ENCODE measurements around the gene TMEM116. TPM values are rescaled to one million over a fixed set of nuclear protein-coding genes. Genes with fewer than 3 reads are reported as not detected.

TMEM116 gene
- total and polyA plus RNA-seq, 10 of the 15 experiments (the other 5 are each of a cell fraction or from before 2014, with no cell fraction given) = 6.0 to 25.7 (median 8.5) TPM

DNA sequence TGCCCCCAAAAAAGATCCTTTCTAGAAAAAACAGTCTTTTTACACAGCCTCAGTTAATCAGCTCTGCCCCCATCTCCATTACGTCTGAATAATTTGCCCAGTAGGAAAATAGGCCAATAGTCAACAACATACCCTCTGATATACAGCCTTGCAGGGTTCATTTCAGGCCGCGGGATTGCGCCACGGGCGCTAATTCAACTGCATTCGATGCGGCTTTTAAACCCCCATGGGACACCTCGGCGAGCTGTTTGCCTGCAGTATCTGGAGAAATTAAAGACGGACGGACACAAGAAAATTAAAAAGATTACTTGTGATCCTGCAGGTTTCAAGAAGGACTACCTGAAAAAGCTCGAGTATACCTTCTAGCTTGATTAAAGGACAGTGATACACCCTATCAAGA lies 36.4 kb upstream of the TMEM116 start:
- Histone ChIP-seq H3K27ac (ENCODE audit: control insufficient read depth, insufficient read depth) (no peak overlapping the region), H2AFZ (ENCODE audit: control insufficient read depth, low read depth, low read length) (no peak overlapping the region), H3K79me2 (ENCODE audit: control insufficient read depth, insufficient read depth, low read length) (no peaks in the 10 kb centered on the region), H3K9ac (ENCODE audit: control insufficient read depth, insufficient read depth, low read length) (no peak overlapping the region), H3K27me3 (replicated peaks in 1 of 2; ENCODE audit: control insufficient read depth in 2 of 2, insufficient read depth in 2 of 2, low read length in 1 of 2) (no peaks in the 10 kb centered on the region), H3K9me3 (replicated peaks; ENCODE audit: control insufficient read depth, insufficient read depth, low read length) (no peaks in the 10 kb centered on the region), H3K4me3 (no peak overlapping the region), H4K20me1 (ENCODE audit: control insufficient read depth, insufficient read depth) (no peaks in the 10 kb centered on the region), H3K36me3 (ENCODE audit: control insufficient read depth in 2 of 2, insufficient read depth in 2 of 2, low read length in 1 of 2) (peaks cover 15 to 48% of the 10 kb centered on the region in 2 experiments), H3K4me1 (ENCODE audit: control insufficient read depth, insufficient read depth, low read length) (no peaks in the 10 kb centered on the region), H3K4me2 (ENCODE audit: control insufficient read depth, insufficient read depth) (no peak overlapping the region)
- ChIA-PET POLR2A (no interaction called here), CTCF (interaction anchor here (0.9 kb wide), 1 partner anchor 13 kb away, joined by 3 read pairs; no protein-coding TSS in a partner anchor), SMC1A (ENCODE audit: uncharacterized antibody, unreplicated experiment) (interaction anchor here (1.0 to 1.1 kb wide), 3 partner anchors 17 to 104 kb away, joined by 3 read pairs; no protein-coding TSS in a partner anchor), RAD21 (ENCODE audit: unreplicated experiment) (interaction anchor here (0.6 to 0.7 kb wide), 3 partner anchors 17 to 141 kb away, joined by 3 read pairs; no protein-coding TSS in a partner anchor)
- BruUV-seq (replicated peaks) = no TSS peak
- in situ Hi-C loops (cut with MboI) (no loop called here), intact Hi-C loops (cut with micrococcal nuclease; ENCODE audit: unreplicated experiment) (no loop called here)
- TF ChIP-seq POLR2AphosphoS2 (IDR thresholded peaks at IDR 0.05; ENCODE audit: low read depth, low read length) (no peak), SP1 (IDR thresholded peaks at IDR 0.05; ENCODE audit: low read depth, low read length) (no peak)
- FAIRE-seq (no peak), ATAC-seq (no peak), DNase-seq (ENCODE audit: low read depth, low spot score) (no peak)
- 97% methylated on average over 13 of the region's 13 CpGs for WGBS (ENCODE audit: insufficient coverage, insufficient replicate concordance, low lambda C conversion rate, missing lambda C conversion rate)

DNA sequence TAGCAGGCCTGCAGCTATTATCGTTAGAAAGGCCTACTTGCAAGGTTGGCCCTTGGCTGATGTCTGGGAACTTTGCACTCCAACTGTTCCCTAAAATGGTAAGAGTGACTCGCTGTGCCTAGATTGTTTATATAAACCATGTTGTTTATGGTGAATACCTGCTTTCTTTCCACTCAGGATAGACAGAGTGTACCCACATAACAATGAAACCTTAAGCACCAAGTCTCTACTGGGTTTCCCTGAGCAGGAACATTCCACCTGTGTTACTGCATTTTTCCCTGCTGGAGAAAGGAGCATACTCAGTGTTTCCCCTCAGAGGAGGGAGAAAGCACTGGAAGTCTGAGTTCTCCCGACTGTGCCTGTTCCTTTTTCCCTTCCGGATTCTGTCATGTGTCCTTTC lies 33.0 kb upstream of the TMEM116 start:
- 80% methylated on average over 4 of the region's 4 CpGs for WGBS (ENCODE audit: insufficient coverage, insufficient replicate concordance, low lambda C conversion rate, missing lambda C conversion rate)
- SMC1A ChIA-PET (ENCODE audit: uncharacterized antibody, unreplicated experiment) = no interaction called here
- CTCF ChIA-PET = no interaction called here
- RAD21 ChIA-PET (ENCODE audit: unreplicated experiment) = no interaction called here
- Histone ChIP-seq H3K4me1 (ENCODE audit: control insufficient read depth, insufficient read depth, low read length) (no peaks in the 10 kb centered on the region), H3K27me3 (replicated peaks in 1 of 2; ENCODE audit: control insufficient read depth in 2 of 2, insufficient read depth in 2 of 2, low read length in 1 of 2) (no peaks in the 10 kb centered on the region), H3K9ac (ENCODE audit: control insufficient read depth, insufficient read depth, low read length) (no peak overlapping the region), H3K9me3 (replicated peaks; ENCODE audit: control insufficient read depth, insufficient read depth, low read length) (no peaks in the 10 kb centered on the region), H3K4me3 (no peak overlapping the region), H2AFZ (ENCODE audit: control insufficient read depth, low read depth, low read length) (no peak overlapping the region), H4K20me1 (ENCODE audit: control insufficient read depth, insufficient read depth) (no peaks in the 10 kb centered on the region), H3K79me2 (ENCODE audit: control insufficient read depth, insufficient read depth, low read length) (no peaks in the 10 kb centered on the region), H3K27ac (ENCODE audit: control insufficient read depth, insufficient read depth) (no peak overlapping the region), H3K4me2 (ENCODE audit: control insufficient read depth, insufficient read depth) (no peak overlapping the region), H3K36me3 (ENCODE audit: control insufficient read depth in 2 of 2, insufficient read depth in 2 of 2, low read length in 1 of 2) (peaks cover 10 to 47% of the 10 kb centered on the region in 2 experiments)
- in situ Hi-C loops (cut with MboI) (no loop called here), intact Hi-C loops (cut with micrococcal nuclease; ENCODE audit: unreplicated experiment) (no loop called here)
- TF ChIP-seq ESRRA (IDR thresholded peaks at IDR 0.05; ENCODE audit: low read length) = no peak
- TF ChIP-seq TBL1XR1 (IDR thresholded peaks at IDR 0.05; ENCODE audit: low read depth, low read length) = no peak
- TF ChIP-seq, protein P1, sequence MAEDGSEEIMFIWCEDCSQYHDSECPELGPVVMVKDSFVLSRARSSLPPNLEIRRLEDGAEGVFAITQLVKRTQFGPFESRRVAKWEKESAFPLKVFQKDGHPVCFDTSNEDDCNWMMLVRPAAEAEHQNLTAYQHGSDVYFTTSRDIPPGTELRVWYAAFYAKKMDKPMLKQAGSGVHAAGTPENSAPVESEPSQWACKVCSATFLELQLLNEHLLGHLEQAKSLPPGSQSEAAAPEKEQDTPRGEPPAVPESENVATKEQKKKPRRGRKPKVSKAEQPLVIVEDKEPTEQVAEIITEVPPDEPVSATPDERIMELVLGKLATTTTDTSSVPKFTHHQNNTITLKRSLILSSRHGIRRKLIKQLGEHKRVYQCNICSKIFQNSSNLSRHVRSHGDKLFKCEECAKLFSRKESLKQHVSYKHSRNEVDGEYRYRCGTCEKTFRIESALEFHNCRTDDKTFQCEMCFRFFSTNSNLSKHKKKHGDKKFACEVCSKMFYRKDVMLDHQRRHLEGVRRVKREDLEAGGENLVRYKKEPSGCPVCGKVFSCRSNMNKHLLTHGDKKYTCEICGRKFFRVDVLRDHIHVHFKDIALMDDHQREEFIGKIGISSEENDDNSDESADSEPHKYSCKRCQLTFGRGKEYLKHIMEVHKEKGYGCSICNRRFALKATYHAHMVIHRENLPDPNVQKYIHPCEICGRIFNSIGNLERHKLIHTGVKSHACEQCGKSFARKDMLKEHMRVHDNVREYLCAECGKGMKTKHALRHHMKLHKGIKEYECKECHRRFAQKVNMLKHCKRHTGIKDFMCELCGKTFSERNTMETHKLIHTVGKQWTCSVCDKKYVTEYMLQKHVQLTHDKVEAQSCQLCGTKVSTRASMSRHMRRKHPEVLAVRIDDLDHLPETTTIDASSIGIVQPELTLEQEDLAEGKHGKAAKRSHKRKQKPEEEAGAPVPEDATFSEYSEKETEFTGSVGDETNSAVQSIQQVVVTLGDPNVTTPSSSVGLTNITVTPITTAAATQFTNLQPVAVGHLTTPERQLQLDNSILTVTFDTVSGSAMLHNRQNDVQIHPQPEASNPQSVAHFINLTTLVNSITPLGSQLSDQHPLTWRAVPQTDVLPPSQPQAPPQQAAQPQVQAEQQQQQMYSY (CRISPR knock-in tag; IDR thresholded peaks at IDR 0.05) = no peak
- TF ChIP-seq, protein P2, sequence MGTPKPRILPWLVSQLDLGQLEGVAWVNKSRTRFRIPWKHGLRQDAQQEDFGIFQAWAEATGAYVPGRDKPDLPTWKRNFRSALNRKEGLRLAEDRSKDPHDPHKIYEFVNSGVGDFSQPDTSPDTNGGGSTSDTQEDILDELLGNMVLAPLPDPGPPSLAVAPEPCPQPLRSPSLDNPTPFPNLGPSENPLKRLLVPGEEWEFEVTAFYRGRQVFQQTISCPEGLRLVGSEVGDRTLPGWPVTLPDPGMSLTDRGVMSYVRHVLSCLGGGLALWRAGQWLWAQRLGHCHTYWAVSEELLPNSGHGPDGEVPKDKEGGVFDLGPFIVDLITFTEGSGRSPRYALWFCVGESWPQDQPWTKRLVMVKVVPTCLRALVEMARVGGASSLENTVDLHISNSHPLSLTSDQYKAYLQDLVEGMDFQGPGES (IDR thresholded peaks at IDR 0.05) = no peak
- TF ChIP-seq FOXK2 (IDR thresholded peaks at IDR 0.05) = no peak
- no peak for TF ChIP-seq CBX5 (IDR thresholded peaks at IDR 0.05; ENCODE audit: low read depth)
- POLR2A ChIA-PET = no interaction called here
- no peak for FAIRE-seq
- no peak for DNase-seq (ENCODE audit: low read depth, low spot score)
- no TSS peak for BruUV-seq (replicated peaks)
- no peak for ATAC-seq

Data from GM12878 (cell line).